ENCODE data around the gene MAPK1.

- no peak for TF ChIP-seq POLR2A (IDR thresholded peaks at IDR 0.05; ENCODE audit: low read depth, low read length)
- TF ChIP-seq POLR2AphosphoS5 (IDR thresholded peaks at IDR 0.05; ENCODE audit: low read depth, low read length), result no peak
Observed at GRCh38 chr22:21829523-21829922, 37.9 kb downstream of the MAPK1 start.

Data from GM12892 (cell line).